Stimulated activated memory B cell treated with anti-CD40 and anti-IgM and Interleukin-4, amounts not matched to agents 10 μg/mL and 1 μg/mL and 100 μg/mL, for 72 hours (primary cell): Measurements from ENCODE around the gene CABYR.
"Not testable (repeated sequence)": the region's sequence is repeated elsewhere in the genome, so short reads cannot be mapped to it uniquely, and the experiment has no call there.

Experiments used
- ATAC-seq: fragments of 150-1000 bp; cut with Tn5 transposase; 2 replicates; pipeline ENCODE4 v1.10.0; 2021
- H3K27ac Mint-ChIP-seq: one replicate; pipeline ENCODE4 v1.8.0; 2022; ENCODE audit warnings: mild to moderate bottlenecking, mixed read lengths
- H3K27me3 Mint-ChIP-seq: one replicate; pipeline ENCODE4 v1.8.0; 2022; ENCODE audit warnings: mixed read lengths
- H3K36me3 Mint-ChIP-seq: one replicate; pipeline ENCODE4 v1.8.0; 2022; ENCODE audit warnings: mixed read lengths
- H3K4me1 Mint-ChIP-seq: one replicate; pipeline ENCODE4 v1.8.0; 2022; ENCODE audit warnings: mixed read lengths
- H3K4me3 Mint-ChIP-seq: one replicate; pipeline ENCODE4 v1.8.0; 2022; ENCODE audit warnings: mild to moderate bottlenecking, moderate library complexity, mixed read lengths
- H3K9me3 Mint-ChIP-seq: one replicate; pipeline ENCODE4 v1.8.0; 2022; ENCODE audit warnings: mixed read lengths

CABYR gene

DNA sequence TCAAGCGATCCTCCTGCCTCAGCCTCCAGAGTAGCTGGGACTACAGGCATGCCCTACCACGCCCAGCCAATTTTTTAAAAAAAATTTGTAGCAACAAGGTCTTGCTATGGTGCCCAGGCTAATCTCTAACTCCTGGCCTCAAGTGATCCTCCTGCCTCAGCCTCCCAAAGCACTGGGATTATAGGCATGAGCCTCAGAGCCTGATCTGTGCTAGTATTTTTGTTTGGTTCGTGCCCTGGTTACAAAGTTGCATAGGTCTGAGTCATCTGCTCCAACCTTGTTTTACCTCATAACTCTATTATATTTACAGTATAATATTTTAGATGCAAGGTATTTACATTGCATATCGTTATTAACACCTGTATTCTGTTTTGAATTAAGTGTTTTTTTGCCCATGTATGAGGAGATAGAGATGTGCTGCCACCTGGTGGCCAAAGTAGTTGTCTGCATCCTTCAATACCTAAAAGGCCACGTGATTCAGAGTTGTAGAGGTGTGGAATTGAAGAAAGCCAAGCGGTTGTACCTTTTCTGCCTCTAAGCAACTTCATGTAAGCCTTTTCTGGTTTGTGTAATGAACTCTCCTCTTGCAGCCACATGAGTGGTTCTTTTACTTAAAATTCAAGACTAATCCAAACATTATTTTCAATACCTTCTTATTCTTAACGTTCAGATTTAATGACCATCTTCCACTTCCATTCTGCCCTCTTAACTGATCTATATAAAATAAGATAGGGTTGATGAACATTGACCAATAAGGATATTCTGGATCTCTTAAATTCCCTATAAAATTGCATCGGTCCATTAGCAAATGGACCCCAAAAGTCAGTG is 19.9 kb upstream of the CABYR start:
- Mint-ChIP-seq H3K9me3 (no peaks in the 10 kb centered on the region), H3K27me3 (no peaks in the 10 kb centered on the region), H3K4me1 (peaks cover 20% of the 10 kb centered on the region), H3K36me3 (peaks cover 46% of the 10 kb centered on the region), H3K27ac (peak overlapping the region; percentile 9), H3K4me3 (no peak overlapping the region)
- peak; percentile 73 for ATAC-seq

DNA sequence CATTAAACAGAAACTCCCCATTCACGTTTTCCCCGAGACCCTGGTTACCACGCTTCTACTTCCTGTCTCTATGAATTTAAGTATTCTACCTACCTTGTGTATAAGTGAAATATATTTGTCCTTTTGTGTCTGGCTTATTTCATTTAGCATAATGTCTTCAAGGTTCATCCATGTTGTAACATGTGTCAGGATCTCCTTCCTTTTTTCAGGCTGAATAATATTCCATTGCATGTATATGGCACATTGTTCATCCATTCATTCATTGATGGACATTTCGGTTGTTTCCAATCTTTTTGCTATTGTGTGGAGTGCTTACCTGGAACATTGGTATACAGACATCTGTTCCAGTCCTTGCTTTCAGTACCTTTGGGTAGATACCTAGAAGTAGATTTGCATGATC is 18.2 kb upstream of the CABYR start:
- Mint-ChIP-seq H3K9me3 (no peaks in the 10 kb centered on the region), H3K36me3 (peaks cover 43% of the 10 kb centered on the region), H3K27ac (no peak overlapping the region), H3K4me3 (no peak overlapping the region), H3K27me3 (no peaks in the 10 kb centered on the region), H3K4me1 (peaks cover 6% of the 10 kb centered on the region)
- ATAC-seq, result no peak

DNA sequence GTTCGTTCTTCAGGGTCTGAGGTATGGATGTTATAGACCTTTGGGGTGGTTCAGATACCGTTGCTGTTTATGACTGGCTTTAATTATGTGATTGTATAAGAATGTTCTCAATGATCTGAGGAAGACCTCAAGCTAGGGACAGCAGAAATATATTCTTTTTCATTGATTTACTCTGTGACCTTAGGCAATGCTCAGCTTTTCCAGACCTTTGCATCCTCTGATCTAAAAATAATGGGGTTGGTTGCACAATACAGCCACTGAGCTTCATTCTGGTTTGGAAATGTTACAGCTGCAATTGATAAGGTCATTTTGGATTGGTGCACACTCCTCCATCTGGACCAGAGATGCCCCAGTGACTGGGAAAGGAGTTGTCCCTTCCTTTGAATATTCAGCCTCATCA is 17.2 kb upstream of the CABYR start:
- Mint-ChIP-seq H3K4me1 (no peaks in the 10 kb centered on the region), H3K36me3 (peaks cover 38% of the 10 kb centered on the region), H3K27me3 (no peaks in the 10 kb centered on the region), H3K4me3 (no peak overlapping the region), H3K9me3 (no peaks in the 10 kb centered on the region), H3K27ac (no peak overlapping the region)
- ATAC-seq, result no peak

DNA sequence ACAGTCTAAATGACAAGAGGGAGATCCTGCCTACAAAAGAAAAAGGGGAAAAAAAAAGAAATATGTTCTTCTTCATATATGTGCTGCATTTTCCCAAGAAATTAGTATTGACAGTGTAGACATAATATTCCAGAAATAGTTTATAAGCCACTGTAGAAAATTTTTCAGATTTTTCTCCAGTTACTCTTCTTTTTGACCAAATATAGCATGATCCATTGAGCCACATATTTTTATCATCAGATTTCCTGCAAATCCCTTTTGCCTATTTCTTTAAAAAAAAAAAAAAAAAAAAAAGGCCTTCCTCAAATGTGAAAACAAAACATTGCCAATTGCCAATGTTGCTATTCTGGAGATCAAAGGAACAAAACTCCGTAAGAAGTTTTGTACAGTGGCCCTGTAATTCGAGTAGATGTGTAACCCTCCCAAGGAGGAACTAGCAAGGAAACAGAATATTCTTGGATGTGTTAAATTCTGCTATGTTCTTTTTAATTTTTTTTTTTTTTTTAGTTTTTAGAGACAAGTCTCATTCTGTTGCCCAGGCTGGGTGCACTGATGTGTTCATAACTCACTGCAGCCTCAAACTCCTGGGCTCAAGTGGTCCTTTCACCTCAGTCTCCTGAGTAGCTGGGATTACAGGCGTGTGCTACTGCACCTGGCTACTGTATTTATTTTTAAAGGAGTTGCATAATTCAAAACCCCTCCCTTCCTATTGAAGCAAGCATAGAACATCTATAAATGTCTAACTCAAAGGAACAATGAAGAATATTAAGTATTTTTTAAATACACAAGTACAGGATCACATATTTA is 12.5 kb upstream of the CABYR start:
- Mint-ChIP-seq H3K9me3 (no peaks in the 10 kb centered on the region), H3K36me3 (peaks cover 37% of the 10 kb centered on the region), H3K27me3 (no peaks in the 10 kb centered on the region), H3K4me1 (no peaks in the 10 kb centered on the region), H3K27ac (no peak overlapping the region), H3K4me3 (no peak overlapping the region)
- no peak for ATAC-seq

DNA sequence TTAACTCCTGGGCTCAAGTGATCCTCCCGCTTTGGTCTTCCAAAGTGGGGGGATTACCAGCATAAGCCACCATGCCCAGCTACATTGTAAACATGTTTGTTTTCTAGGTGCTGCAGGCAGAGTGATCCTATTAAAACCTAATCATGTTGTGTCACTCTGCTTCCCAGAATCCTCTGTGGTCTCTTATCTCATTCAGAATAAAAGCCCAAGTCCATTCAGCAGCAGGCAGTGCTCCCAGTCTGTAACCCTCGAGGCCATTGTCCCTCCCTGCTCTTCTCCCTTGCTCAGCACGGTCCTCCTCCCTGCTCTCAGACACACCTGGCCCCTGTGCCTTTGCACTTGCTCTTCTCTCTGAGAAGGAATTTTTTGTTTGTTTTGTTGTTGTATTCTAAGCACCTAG is 11.1 kb upstream of the CABYR start:
- no peak overlapping the region for H3K4me3 Mint-ChIP-seq
- H3K4me1 Mint-ChIP-seq, result no peaks in the 10 kb centered on the region
- no peak for ATAC-seq
- H3K36me3 Mint-ChIP-seq, result peaks cover 37% of the 10 kb centered on the region
- H3K9me3 Mint-ChIP-seq, result no peaks in the 10 kb centered on the region
- no peak overlapping the region for H3K27ac Mint-ChIP-seq
- no peaks in the 10 kb centered on the region for H3K27me3 Mint-ChIP-seq

DNA sequence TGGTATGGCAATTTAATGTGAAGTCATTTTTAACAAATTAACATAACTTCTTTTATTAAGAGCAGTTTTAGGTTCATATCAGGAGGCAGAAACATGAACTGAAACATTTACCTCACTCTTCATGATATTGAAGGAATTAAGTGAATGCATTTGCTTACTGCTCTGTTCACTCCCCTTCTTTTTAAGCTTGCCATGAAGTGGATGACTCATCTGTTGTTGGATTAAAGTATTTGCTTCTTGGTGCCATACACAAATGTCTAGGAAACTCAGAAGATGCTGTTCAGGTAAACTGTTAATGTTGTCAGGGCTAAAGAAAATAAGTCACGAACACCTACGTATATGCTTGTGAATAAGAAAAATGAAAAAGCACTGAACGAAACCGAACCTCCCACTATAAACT is 10.2 kb upstream of the CABYR start:
- ATAC-seq, result no peak
- Mint-ChIP-seq H3K4me1 (no peaks in the 10 kb centered on the region), H3K36me3 (peaks cover 37% of the 10 kb centered on the region), H3K27me3 (no peaks in the 10 kb centered on the region), H3K27ac (no peak overlapping the region), H3K9me3 (no peaks in the 10 kb centered on the region), H3K4me3 (no peak overlapping the region)

DNA sequence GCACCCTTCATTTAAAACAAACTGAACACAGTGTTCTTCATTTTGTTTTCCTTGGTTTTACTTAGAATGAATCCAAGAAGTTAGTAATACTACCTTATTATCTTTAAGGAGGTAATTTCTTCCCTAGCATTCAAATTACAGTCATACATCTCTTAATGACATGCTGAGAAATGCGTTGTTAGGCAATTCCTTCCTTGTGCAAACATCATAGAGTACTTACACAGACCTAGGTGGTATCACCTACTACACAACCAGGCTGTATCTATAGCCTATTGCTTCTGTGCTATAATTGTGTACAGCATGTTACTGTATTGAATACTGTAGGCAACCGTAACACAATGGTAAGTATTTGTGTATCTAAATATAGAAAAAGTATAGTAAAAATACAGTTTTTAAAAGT is 8.4 kb upstream of the CABYR start:
- Mint-ChIP-seq H3K9me3 (no peaks in the 10 kb centered on the region), H3K27me3 (no peaks in the 10 kb centered on the region), H3K36me3 (peaks cover 31% of the 10 kb centered on the region), H3K4me3 (no peak overlapping the region), H3K27ac (no peak overlapping the region), H3K4me1 (no peaks in the 10 kb centered on the region)
- ATAC-seq, result no peak

DNA sequence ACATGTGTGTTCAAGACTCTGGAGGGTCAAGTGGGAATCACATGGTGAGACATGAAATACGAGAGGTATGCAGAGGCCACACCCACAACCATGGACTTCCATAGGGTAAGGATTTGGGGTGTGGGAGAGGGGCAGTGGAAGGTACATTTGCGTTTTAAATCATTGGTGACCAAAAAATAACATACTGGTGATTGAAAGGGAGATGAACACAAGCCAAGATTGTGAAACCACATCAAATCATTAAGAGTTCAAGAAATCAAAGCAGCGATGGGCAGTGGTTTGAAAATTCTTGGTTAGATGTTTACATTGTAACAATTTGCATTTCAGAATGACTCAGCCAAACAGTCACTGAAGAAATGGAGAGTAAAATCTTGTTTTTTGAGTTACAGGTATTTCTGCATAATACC is 1.9 kb upstream of the CABYR start:
- H3K4me1 Mint-ChIP-seq, result peaks cover 31% of the 10 kb centered on the region
- no peak overlapping the region for H3K27ac Mint-ChIP-seq
- no peak overlapping the region for H3K4me3 Mint-ChIP-seq
- peaks cover 3% of the 10 kb centered on the region for H3K9me3 Mint-ChIP-seq
- H3K36me3 Mint-ChIP-seq, result peaks cover 19% of the 10 kb centered on the region
- peaks cover 8% of the 10 kb centered on the region for H3K27me3 Mint-ChIP-seq
- ATAC-seq, result no peak

DNA sequence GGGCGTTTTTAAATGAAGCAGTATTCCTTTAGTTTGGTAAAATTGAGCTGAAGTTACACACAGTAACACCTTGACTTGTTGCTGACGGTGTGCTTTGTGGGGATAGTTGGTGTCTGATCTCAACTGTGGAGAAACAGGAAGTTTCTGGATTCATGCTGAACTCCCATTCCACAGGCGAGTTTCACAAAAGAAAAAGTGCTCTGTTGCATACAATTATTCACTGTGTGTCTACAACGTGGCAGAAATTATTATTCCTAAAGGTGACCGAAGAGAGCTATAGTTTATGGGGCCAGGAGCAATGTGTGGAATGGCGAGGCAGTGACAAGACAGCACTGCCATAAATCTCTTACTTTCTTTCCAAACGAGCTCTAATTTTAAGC is 463 bp upstream of the CABYR start:
- Mint-ChIP-seq H3K27me3 (peaks cover 8% of the 10 kb centered on the region), H3K27ac (peak overlapping the region; percentile 85), H3K4me3 (peak overlapping the region; percentile 90), H3K36me3 (peaks cover 19% of the 10 kb centered on the region), H3K9me3 (peaks cover 3% of the 10 kb centered on the region), H3K4me1 (peaks cover 31% of the 10 kb centered on the region)
- ATAC-seq, result no peak

DNA sequence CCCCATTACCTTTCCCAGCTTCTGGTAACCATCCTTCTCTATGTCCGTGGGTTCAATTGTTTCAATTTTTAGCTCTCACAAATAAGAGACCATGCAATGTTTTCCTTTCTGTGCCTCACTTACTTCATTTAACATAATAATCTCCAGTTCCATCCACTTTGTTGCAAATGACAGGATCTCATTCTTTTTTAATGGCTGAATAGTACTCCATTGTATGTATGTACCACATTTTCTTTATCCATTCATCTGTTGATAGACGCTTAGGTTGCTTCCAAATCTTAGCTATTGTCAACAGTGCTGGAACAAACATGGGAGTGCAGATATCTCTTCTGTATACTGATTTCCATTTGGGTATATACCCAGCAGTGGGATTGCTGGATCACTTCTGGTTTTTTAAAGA is 1.8 kb downstream of the CABYR start:
- peaks cover 31% of the 10 kb centered on the region for H3K4me1 Mint-ChIP-seq
- ATAC-seq, result no peak
- peaks cover 8% of the 10 kb centered on the region for H3K27me3 Mint-ChIP-seq

DNA sequence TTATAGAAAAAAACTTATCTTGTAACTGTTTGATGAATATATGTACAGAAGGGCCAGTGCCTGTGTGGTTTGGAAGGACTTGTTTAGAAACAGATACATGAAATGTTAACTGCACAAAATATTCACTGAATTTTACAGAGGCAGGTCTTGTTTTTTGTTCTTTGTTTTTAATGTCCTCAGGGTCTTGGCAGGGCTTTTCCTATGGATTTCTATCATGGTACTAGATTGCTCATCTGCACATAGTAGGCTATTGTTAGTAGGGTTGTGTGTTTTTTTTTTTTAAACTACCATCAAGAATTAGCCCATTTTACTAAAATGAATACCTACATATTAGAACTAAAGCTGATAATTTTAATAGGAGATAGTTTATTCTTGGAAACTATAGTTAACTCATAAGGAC is 3.5 kb downstream of the CABYR start:
- Mint-ChIP-seq H3K36me3 (no peaks in the 10 kb centered on the region), H3K9me3 (peaks cover 3% of the 10 kb centered on the region), H3K27me3 (peaks cover 8% of the 10 kb centered on the region), H3K4me3 (no peak overlapping the region), H3K4me1 (peaks cover 20% of the 10 kb centered on the region), H3K27ac (no peak overlapping the region)
- ATAC-seq, result no peak

More for the DNA sequence above, 1.8 kb downstream of the CABYR start:
- peaks cover 13% of the 10 kb centered on the region for H3K36me3 Mint-ChIP-seq
- H3K4me3 Mint-ChIP-seq, result no peak overlapping the region
- peaks cover 3% of the 10 kb centered on the region for H3K9me3 Mint-ChIP-seq
- H3K27ac Mint-ChIP-seq, result no peak overlapping the region

DNA sequence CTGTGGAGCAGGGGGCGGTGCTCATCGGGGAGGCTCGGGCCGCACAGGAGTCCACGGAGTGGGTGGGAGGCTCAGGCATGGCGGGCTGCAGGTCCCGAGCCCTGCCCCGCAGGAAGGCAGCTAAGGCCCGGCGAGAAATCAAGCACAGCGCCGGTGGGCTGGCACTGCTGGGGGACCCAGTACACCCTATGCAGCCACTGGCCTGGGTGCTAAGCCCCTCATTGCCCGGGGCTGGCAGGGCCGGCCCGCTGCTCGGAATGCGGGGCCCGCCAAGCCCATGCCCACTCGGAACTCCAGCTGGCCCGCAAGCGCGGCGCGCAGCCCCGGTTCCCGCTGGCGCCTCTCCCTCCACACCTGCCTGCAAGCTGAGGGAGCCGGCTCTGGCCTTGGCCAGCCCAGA is 10.7 kb downstream of the CABYR start:
- H3K9me3 Mint-ChIP-seq, H3K27ac Mint-ChIP-seq, H3K4me3 Mint-ChIP-seq, ATAC-seq, H3K36me3 Mint-ChIP-seq, H3K4me1 Mint-ChIP-seq, H3K27me3 Mint-ChIP-seq: not testable (repeated sequence)

DNA sequence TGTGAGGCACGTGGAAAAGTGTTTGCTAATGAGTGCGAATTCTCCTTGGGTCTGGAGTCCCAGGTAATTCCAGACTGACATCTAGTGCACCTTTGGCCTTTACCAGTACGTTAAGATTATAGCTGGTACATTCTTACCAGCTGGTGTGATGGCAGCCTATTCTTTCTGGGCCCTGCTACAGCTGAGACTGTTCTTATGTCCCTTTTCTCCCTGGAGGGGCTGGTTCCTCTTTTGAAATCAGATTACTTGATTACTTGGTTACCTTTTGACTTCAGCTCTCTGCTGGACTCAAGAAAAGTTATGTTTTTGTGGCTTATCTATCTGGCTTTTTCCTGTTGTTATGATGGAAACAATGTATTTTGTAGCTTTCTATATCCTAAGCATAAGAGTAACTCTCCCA is 14.5 kb downstream of the CABYR start:
- Mint-ChIP-seq H3K27me3 (no peaks in the 10 kb centered on the region), H3K4me3 (no peak overlapping the region), H3K27ac (no peak overlapping the region), H3K9me3 (no peaks in the 10 kb centered on the region), H3K36me3 (no peaks in the 10 kb centered on the region), H3K4me1 (no peaks in the 10 kb centered on the region)
- ATAC-seq, result peak; percentile 20

DNA sequence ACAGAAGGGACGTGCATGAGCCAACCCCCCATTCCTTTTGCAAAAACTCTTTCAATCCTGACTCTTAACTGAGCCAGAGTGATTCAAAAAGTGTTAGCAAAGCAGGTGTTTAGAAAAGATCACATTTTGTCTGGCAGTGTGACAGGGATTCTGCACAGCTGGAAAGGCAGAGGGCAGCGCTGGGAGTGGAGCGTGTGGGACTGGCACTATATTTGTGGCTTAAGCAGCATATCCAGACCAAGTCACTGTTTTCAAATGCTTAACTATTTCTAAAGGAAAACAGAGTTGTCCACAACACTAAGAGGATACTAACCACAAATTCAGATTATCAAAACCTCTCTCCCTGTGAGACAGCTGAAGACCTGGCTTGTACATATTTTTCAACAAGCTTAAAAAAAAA is 19.0 kb downstream of the CABYR start:
- Mint-ChIP-seq H3K36me3 (no peaks in the 10 kb centered on the region), H3K9me3 (no peaks in the 10 kb centered on the region), H3K27me3 (no peaks in the 10 kb centered on the region), H3K4me1 (no peaks in the 10 kb centered on the region), H3K4me3 (no peak overlapping the region), H3K27ac (no peak overlapping the region)
- no peak for ATAC-seq

DNA sequence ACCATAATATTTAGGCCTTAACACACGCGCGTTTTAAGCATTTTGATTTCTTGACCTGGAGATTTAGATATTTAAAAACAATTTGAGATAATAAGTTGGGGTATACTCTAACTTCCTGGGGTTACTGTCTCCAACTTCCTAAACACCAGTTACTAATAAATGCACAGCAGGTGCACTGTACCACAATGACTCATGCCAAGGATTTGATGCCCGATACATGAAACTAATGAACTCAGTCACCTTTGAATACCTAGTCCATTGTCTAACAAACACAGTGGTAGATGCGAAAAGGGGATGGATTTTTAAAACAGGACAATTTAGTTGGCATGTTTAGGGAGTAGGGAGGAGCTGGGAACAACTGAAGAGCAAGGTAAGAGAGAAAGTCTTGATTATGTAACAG is 21.2 kb downstream of the CABYR start:
- no peak for ATAC-seq
- Mint-ChIP-seq H3K4me3 (no peak overlapping the region), H3K9me3 (no peaks in the 10 kb centered on the region), H3K4me1 (no peaks in the 10 kb centered on the region), H3K27me3 (no peaks in the 10 kb centered on the region), H3K27ac (no peak overlapping the region), H3K36me3 (no peaks in the 10 kb centered on the region)

DNA sequence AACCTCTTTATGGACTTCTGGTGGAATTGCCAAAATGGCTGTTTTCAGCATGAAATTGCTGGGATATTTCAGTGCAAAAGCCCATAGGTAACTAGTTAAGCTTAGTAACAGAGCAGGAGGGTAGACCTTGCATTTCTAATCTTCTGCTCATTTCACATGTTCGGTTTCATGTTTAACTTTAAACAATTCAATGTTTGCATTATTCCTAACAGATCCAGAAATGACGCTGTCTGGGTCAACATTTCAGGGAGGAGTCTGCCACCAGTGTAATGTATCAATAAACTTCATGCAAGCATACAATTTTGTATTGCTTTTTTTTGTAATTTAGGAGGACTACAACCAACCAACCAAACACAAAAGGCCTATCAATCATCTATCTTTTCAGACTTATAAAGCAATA is 22.4 kb downstream of the CABYR start:
- H3K9me3 Mint-ChIP-seq, result no peaks in the 10 kb centered on the region
- H3K36me3 Mint-ChIP-seq, result no peaks in the 10 kb centered on the region
- ATAC-seq, result no peak
- H3K4me1 Mint-ChIP-seq, result no peaks in the 10 kb centered on the region
- peaks cover under 1% of the 10 kb centered on the region for H3K27me3 Mint-ChIP-seq
- H3K4me3 Mint-ChIP-seq, result no peak overlapping the region
- no peak overlapping the region for H3K27ac Mint-ChIP-seq
